Prostate gland (tissue), 2 donors: ENCODE data around the gene ADD3.

Experiments
- CTCF ChIP-seq, 4 experiments: fragments of 200-600 bp in 2 of 4; fragments of 450-650 bp in 2 of 4; sonication (generic) in 2 of 4; IDR thresholded peaks; 1 replicate in 3 of 4; 2 replicates in 1 of 4; pipeline ENCODE4 v1.5.1; 2016 to 2019; ENCODE audit warnings: antibody characterized with exemption in 4 of 4, mild to moderate bottlenecking in 2 of 4, moderate library complexity in 2 of 4
- POLR2A ChIP-seq: fragments of 450-650 bp; IDR thresholded peaks from one replicate; pipeline ENCODE4 v1.6.1; 2016; ENCODE audit warnings: antibody characterized with exemption, mild to moderate bottlenecking
- POLR2AphosphoS5 ChIP-seq: sonication (generic); formaldehyde crosslinking; IDR thresholded peaks from one replicate; pipeline ENCODE4 v1.6.1; 2017; ENCODE audit warnings: antibody characterized with exemption

- TF ChIP-seq CTCF (IDR thresholded peaks at IDR 0.05) = no peak
- no peak for TF ChIP-seq POLR2A
- TF ChIP-seq POLR2AphosphoS5 = no peak
Observed at GRCh38 chr10:109974504-109975191, 33.1 kb upstream of the ADD3 start.
